GM23338 (cell line): ENCODE results near the gene FBXW2. TPM values are rescaled to one million over a fixed set of nuclear protein-coding genes. Genes with fewer than 3 reads are reported as not detected.

Experiments
- ATAC-seq: fragments of 200-7000 bp; cut with Tn5 transposase; 3 replicates; pipeline ENCODE4 v1.9.1; 2020
- DNase-seq: peaks from one replicate; pipeline ENCODE4 v3.0.0-alpha.2; 2015; ENCODE audit warnings: low spot score
- H2AFZ ChIP-seq: fragments of 200-600 bp; sonication (generic); 2 replicates; pipeline ENCODE4 v1.8.0; 2016; ENCODE audit warnings: antibody characterized with exemption, mild to moderate bottlenecking, moderate library complexity
- H3F3A ChIP-seq: fragments of 200-600 bp; sonication (generic); replicated peaks from 2 replicates; pipeline ENCODE4 v1.8.0; 2017; ENCODE audit warnings: antibody characterized with exemption, mixed run types, low read depth
- H3K27ac ChIP-seq: fragments of 200-600 bp; sonication (generic); 2 replicates; pipeline ENCODE4 v1.6.1; 2016; ENCODE audit warnings: low read depth
- H3K27me3 ChIP-seq: fragments of 200-600 bp; sonication (generic); 2 replicates; pipeline ENCODE4 v1.8.0; 2016; ENCODE audit warnings: mild to moderate bottlenecking, mixed run types, moderate library complexity; ENCODE audit not compliant: insufficient read depth
- H3K36me3 ChIP-seq: fragments of 200-600 bp; sonication (generic); 2 replicates; pipeline ENCODE4 v1.8.0; 2016; ENCODE audit warnings: mild to moderate bottlenecking; ENCODE audit not compliant: insufficient read depth
- H3K4me1 ChIP-seq: fragments of 200-600 bp; sonication (generic); 2 replicates; pipeline ENCODE4 v1.8.0; 2016; ENCODE audit warnings: mild to moderate bottlenecking, moderate library complexity; ENCODE audit not compliant: insufficient read depth
- H3K4me2 ChIP-seq: fragments of 200-600 bp; sonication (generic); 2 replicates; pipeline ENCODE4 v1.7.1; 2017; ENCODE audit warnings: mixed run types
- H3K4me3 ChIP-seq: fragments of 200-600 bp; sonication (generic); 2 replicates; pipeline ENCODE4 v1.6.1; 2016; ENCODE audit warnings: mixed run types
- H3K79me2 ChIP-seq: fragments of 200-600 bp; sonication (generic); replicated peaks from 2 replicates; pipeline ENCODE4 v1.8.0; 2017; ENCODE audit warnings: mild to moderate bottlenecking; ENCODE audit not compliant: insufficient read depth
- H3K9me2 ChIP-seq: fragments of 200-600 bp; sonication (generic); 2 replicates; pipeline ENCODE4 v1.8.0; 2017; ENCODE audit not compliant: insufficient read depth
- H4K20me1 ChIP-seq: fragments of 200-600 bp; sonication (generic); replicated peaks from 2 replicates; pipeline ENCODE4 v1.8.0; 2017; ENCODE audit warnings: mild to moderate bottlenecking; ENCODE audit not compliant: insufficient read depth
- H3K27ac Mint-ChIP-seq: 2 replicates; pipeline ENCODE4 v1.8.0; 2020; ENCODE audit warnings: inconsistent platforms, mild to moderate bottlenecking, moderate library complexity, mixed read lengths
- H3K27me3 Mint-ChIP-seq: 3 replicates; pipeline ENCODE4 v1.8.0; 2022; ENCODE audit warnings: low read depth, mild to moderate bottlenecking, moderate library complexity, mixed read lengths, inconsistent platforms; ENCODE audit not compliant: insufficient read depth, poor library complexity
- H3K36me3 Mint-ChIP-seq: 3 replicates; pipeline ENCODE4 v1.8.0; 2021; ENCODE audit warnings: low read depth, mild to moderate bottlenecking, inconsistent platforms, moderate library complexity, mixed read lengths
- H3K4me1 Mint-ChIP-seq: 3 replicates; pipeline ENCODE4 v1.8.0; 2020; ENCODE audit warnings: mild to moderate bottlenecking, inconsistent platforms, mixed read lengths
- H3K4me3 Mint-ChIP-seq: 3 replicates; pipeline ENCODE4 v1.8.0; 2021; ENCODE audit warnings: moderate library complexity, mild to moderate bottlenecking, inconsistent platforms, mixed read lengths
- H3K9me3 Mint-ChIP-seq: 3 replicates; pipeline ENCODE4 v1.8.0; 2020; ENCODE audit warnings: moderate library complexity, mild to moderate bottlenecking, inconsistent platforms, mixed read lengths
- CREB1 ChIP-seq: fragments of 250-450 bp; sonication (Bioruptor Pico); IDR thresholded peaks from 2 replicates; pipeline ENCODE4 v1.5.0; 2020; ENCODE audit warnings: low read depth, mild to moderate bottlenecking, moderate library complexity
- CTCF ChIP-seq, 2 experiments: fragments of 200-600 bp in 1 of 2; sonication (generic) in 1 of 2; conservative IDR thresholded peaks; 2 replicates each; pipeline versions ENCODE4 v1.5.1 to v1.6.1; 2016 to 2017; ENCODE audit warnings: antibody characterized with exemption in 2 of 2, low read depth in 2 of 2, mild to moderate bottlenecking in 2 of 2, moderate library complexity in 1 of 2
- ETS1 ChIP-seq: IDR thresholded peaks from 2 replicates; pipeline ENCODE4 v1.6.1; 2016; ENCODE audit warnings: antibody characterized with exemption
- EZH2 ChIP-seq: fragments of 200-600 bp; sonication (generic); IDR thresholded peaks from one replicate; pipeline ENCODE4 v1.8.0; 2017; ENCODE audit warnings: antibody characterized with exemption, mild to moderate bottlenecking, low read depth; ENCODE audit not compliant: unreplicated experiment
- NANOG ChIP-seq: IDR thresholded peaks from 2 replicates; pipeline ENCODE4 v1.6.1; 2016; ENCODE audit warnings: antibody characterized with exemption, borderline replicate concordance
- ZNF114 ChIP-seq: fragments of 250-450 bp; sonication (Bioruptor Pico); IDR thresholded peaks from 2 replicates; pipeline ENCODE4 v1.5.0; 2020; ENCODE audit warnings: mild to moderate bottlenecking, moderate library complexity
- ZNF462 ChIP-seq: fragments of 250-450 bp; sonication (Bioruptor Pico); IDR thresholded peaks from 2 replicates; pipeline ENCODE4 v1.5.0; 2020; ENCODE audit warnings: mild to moderate bottlenecking, moderate library complexity
- polyA plus RNA-seq: library from polyadenylated mRNA; unstranded; fragments of >200 nt; fragmentation: Nextera tagmentation; extraction: Ambion mirVana; gene quantifications from 2 replicates; pipeline ENCODE4 v1.2.1, GENCODE V29; 2016
- total RNA-seq: library from RNA; depleted of rRNA; stranded (reverse); fragments of >200 nt; shearing (Covaris generic); gene quantifications from 2 replicates; pipeline ENCODE4 v1.2.3, GENCODE V29; 2014

Gene FBXW2
- total and polyA plus RNA-seq, 2 experiments from 2014 or later, result 10.0 to 55.2 TPM

- TF ChIP-seq ZNF462 (CRISPR knock-in tag), result no peak
- TF ChIP-seq NANOG, result no peak
- no peak for TF ChIP-seq ETS1
- TF ChIP-seq EZH2, result no peak
- no peak for TF ChIP-seq CREB1 (CRISPR knock-in tag)
Observed at GRCh38 chr9:120726484-120726883, 66.7 kb downstream of the FBXW2 start (continued).

GRCh38 chr9:120725907-120726306 lies 67.3 kb downstream of the FBXW2 start:
- H3K4me1 Mint-ChIP-seq, result peaks cover 9% of the 10 kb centered on the region; the same call in 2 of the 3 replicates
- no peaks in the 10 kb centered on the region for H4K20me1 ChIP-seq
- peaks cover 5% of the 10 kb centered on the region for H3K27me3 Mint-ChIP-seq
- no peaks in the 10 kb centered on the region for H3K36me3 ChIP-seq
- H3K27ac ChIP-seq, result no peak overlapping the region
- no peaks in the 10 kb centered on the region for H3K79me2 ChIP-seq
- H3K4me1 ChIP-seq, result no peaks in the 10 kb centered on the region
- H3F3A ChIP-seq, result no peaks in the 10 kb centered on the region
- DNase-seq, result no peak
- H3K4me3 Mint-ChIP-seq, result no peak overlapping the region
- H3K27me3 ChIP-seq, result no peaks in the 10 kb centered on the region
- H3K9me3 Mint-ChIP-seq, result no peaks in the 10 kb centered on the region
- no peak overlapping the region for H3K4me2 ChIP-seq
- no peak for ATAC-seq
- no peaks in the 10 kb centered on the region for H3K36me3 Mint-ChIP-seq
- H3K27ac Mint-ChIP-seq, result no peak overlapping the region
- H3K4me3 ChIP-seq, result no peak overlapping the region
- no peak overlapping the region for H2AFZ ChIP-seq
- H3K9me2 ChIP-seq, result no peaks in the 10 kb centered on the region
- TF ChIP-seq ZNF114 (CRISPR knock-in tag) (no peak), CTCF (conservative IDR thresholded peaks at IDR 0.05; ENCODE audit: low read depth in 2 of 2) (no peak), ZNF462 (CRISPR knock-in tag) (no peak), EZH2 (no peak)
